NCI-H345 (cell line): Measurements from ENCODE around the gene KCNJ12.
"Not testable (repeated sequence)": the region's sequence is repeated elsewhere in the genome, so short reads cannot be mapped to it uniquely, and the experiment has no call there.

Experiments used
- DNase-seq: peaks from one replicate; lab custom pipeline; 2025; lab: John Stamatoyannopoulos, UW

KCNJ12 gene

DNA sequence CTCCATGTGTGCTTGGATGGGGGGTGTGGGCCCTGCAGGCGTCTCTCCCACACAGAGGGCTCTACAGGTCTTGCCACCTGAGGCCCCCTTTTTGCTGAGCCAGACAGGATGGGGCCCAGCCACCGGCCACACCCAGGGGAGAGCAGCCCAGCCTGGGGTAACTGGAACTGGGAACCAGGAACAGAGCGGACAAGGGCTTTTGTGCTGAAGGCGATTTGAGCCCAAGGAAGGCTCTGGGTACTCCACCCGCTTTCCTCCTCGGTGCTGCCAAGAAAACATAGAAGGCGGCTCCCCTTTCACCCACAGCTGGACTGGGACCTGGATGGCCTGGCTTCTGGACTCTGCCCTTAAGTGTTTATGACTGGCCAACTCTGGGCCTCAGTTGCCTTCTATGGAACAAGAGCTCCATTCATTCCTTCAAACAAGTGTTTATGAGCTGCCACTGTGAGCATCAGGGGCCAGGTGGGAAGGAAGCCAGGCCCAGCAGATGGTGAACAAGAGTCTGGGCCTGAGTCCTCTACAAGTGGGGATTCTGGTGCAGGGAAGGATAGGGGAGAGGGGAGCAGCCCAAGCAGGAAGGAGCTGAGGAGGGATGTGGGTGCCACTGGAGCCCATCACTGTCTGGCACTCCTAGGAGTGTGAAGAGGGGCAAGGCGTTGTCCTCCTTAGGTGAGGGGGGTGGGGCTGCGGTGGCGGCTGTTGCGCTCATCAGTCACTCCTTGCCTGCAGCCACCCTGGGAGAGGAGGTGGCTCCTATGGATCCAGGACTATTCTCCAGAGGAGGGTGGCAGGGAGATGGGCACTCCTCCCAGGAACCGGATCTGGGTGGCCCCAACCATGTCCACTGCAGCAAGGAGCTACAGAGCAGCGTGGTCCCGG is 46.4 kb downstream of the KCNJ12 start:
- not testable (repeated sequence) for DNase-seq

- not testable (repeated sequence) for DNase-seq
These were observed 47.0 kb downstream of the KCNJ12 start for GRCh38 chr17:21423190-21423493.

DNA sequence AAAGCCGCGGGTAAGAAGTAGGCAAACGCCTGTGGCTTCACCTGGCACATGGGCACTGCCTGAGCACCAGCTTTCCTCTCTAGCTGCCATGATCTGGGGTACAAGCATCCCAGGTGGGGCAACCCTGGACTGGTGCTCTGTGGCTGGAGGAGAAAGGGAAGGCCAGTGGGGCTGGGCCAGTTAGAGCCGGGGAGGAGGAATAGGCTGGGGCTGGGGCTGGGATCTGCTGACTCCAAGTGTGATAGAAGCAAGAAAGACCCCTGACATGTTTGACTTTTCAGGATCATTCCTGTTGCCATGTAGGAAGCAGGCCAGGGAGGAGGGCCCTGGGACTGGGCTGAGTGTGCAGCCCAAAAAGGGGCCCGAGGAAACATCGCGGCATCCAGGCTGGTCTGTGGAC is 48.5 kb downstream of the KCNJ12 start:
- DNase-seq = not testable (repeated sequence)

- DNase-seq = no peak
These were observed 49.2 kb downstream of the KCNJ12 start for GRCh38 chr17:21425321-21425720.

GRCh38 chr17:21425736-21426135 is 49.6 kb downstream of the KCNJ12 start:
- DNase-seq = no peak

DNA sequence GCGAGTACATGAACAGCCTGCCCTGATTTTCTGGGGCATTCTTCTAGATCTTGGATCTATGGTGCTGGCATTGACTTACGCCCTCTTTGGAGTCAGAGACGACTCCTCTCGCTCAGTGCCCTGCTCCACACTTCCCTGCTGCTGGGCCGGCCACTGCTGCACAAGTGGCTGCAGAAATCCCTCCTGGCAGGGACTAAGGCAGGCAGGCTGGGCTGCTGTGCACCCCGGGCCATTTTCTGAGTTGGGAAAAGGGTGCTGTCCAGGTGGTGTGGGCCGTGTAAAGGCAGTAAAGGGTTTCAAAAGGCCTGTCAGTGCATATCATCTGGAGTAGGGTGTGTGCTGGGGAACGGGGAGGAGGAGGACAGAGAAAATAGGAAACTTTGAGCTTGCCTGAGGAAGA is 50.1 kb downstream of the KCNJ12 start:
- not testable (repeated sequence) for DNase-seq

DNA sequence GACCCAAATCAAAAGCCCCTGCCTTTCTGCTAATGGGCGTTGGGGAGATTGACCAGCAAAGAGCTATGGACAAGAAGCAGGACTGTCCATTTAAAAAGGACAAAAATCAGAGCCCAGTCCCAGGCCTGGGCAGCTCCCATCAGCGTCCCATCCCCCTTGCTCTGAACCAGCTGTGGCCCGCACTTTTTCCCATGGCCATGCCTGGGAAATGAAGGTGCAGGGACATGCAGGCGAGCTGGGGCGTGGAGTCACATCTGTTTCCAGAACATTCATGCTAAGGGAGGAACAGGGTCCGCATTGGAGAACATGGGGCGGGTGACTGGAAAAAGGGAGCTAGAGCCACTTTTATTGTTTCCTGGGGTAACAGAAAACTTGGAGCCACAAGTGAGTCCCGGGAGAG is 50.7 kb downstream of the KCNJ12 start:
- DNase-seq = not testable (repeated sequence)

DNA sequence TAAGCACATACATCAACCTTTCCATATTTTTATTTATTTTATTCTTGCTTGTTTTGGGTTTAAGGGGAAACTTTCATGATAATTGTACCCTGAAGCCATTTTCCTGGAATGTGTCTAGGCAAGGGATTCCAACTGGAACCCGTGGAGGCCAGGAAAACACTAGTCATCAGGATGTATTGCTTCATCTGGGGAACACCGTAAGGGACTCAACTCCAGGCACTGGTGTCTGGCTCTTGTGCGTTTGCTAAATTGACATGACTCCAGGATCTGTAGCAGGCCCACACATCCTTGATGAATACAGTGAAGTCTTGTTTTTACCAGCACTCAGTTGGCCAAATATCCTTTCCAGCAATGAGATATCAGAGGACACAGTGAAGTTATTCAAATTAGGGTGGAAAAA is 51.6 kb downstream of the KCNJ12 start:
- not testable (repeated sequence) for DNase-seq

DNA sequence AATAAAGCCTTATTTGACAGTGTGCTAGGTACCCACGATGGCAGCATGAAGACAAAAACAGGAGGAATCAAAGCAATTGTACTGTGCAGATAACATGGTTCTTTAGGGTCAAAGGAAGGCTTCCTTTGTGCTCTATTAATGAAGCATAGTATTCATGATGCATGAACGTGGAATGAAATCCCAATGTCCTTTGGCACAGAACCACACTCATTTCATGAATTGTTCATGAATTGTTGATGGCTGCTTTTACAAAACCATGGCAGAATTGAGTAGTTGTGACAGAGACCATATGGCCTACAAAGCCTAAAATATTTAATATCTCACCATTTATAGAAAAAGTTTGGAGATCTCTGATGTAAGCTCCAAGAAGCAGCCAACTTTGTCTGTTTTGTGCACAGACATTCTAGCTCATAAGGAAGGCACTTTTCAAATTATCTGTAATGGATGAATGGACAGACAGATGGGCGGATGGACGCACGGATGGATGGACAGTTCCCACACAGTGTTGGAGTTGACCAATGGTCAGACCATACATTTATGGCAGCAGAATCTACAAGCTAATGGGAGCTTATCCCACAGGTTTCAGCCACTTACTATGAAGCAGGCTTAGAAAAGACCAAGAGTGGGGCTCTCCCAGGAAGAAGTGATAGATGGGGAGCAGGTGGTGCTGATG is 52.7 kb downstream of the KCNJ12 start:
- not testable (repeated sequence) for DNase-seq

DNA sequence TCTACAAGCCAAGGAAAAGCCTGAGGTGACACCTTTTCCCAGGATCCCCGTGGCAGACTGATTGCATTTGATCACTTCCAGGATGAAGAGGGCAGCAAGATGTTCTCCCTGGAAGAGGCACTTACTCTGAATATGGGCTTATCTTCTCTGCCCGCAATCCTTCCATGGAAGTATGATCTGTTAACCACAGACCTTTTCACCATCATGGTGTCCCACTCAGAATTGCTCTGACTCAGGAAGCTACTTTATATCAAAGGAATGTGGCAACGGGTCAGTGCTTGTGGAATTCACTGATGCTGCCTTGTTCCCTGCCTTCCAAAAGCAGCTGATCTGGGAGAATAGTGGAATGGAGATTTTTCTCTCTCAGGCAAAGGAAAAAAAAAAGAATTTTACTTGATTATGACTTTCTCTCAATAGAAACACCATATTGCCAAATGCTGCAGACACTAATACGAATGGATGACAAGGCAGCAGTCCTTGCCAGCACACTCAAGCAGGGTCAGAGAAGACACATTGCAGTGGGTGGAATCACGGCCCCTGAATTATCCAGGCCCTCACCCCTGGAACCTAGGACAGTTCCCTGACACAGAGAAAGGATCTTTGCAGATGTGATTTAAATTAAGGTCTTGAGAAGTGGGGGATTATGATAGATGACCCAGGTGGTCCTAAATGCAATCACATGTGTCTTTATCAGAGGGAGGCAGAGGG is 53.9 kb downstream of the KCNJ12 start:
- not testable (repeated sequence) for DNase-seq

DNA sequence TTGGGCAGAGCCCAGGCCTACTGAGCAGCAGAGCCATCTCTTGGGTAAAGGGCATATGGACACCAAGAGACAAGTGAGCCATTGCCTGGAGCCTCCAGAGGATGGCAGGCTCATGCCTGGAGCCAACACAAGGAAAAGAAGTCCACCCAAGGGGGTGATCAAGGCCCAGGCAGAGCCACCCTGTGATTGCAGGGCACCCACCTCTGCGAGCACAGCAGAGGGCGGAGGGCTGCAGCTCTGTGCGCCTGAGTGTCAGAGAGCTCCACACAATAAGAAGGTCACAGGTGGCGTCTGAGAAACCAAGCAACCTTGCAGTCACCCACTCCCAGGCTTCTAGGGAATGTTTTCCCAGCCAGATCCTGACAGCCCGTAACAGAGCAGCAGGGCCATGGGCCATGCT is 57.8 kb downstream of the KCNJ12 start:
- DNase-seq = not testable (repeated sequence)

- DNase-seq = not testable (repeated sequence)
These were observed 58.8 kb downstream of the KCNJ12 start for GRCh38 chr17:21434976-21435375.

GRCh38 chr17:21436481-21436880 is 60.3 kb downstream of the KCNJ12 start:
- DNase-seq = not testable (repeated sequence)

GRCh38 chr17:21436883-21437836 is 61.0 kb downstream of the KCNJ12 start:
- DNase-seq = not testable (repeated sequence)

GRCh38 chr17:21438316-21439014 is 62.3 kb downstream of the KCNJ12 start:
- DNase-seq = not testable (repeated sequence)

DNA sequence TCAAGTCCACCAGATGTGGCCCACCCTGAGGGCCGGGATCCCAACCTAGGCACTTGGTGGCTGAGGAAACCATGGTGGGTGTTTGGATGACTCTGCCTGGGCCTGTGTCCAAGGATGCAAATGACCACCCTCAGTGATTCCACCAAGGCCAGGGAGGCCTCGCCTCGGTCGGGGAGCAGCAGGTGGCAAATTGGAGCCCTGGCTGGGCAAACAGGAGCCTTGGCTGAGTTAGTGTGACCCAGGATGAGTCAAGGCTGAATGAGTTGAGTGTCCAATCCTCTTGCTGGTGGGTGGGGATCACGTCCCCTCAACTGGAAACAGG is 62.8 kb downstream of the KCNJ12 start:
- not testable (repeated sequence) for DNase-seq

DNA sequence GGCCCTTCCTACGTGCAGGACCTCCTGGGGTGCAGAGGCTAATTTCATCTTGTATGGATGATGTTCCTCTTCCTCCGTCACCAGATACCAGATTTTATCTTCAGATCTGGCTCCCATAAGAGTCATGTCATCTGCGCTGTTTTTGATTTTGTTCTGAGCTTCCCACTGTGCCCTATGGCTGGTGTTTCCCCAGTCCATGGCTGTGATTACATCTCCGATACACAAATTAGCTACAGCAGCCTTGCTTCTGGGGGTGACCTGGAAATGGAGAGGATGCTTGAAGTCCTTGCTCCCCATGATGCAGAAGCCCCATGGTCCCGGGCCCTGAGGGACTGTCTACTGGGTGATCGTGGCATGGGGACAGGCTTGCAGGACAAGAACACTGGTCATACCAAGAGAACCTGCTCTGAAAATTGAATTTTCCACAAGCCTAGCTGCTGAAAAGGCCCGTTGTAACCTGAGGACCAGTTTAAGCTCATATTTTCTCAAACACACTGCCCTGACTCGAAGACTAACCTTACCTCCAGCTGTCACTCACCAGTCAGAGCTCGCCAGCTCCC is 69.0 kb downstream of the KCNJ12 start:
- DNase-seq = no peak

GRCh38 chr17:21447552-21447951 is 71.4 kb downstream of the KCNJ12 start:
- DNase-seq = not testable (repeated sequence)

DNA sequence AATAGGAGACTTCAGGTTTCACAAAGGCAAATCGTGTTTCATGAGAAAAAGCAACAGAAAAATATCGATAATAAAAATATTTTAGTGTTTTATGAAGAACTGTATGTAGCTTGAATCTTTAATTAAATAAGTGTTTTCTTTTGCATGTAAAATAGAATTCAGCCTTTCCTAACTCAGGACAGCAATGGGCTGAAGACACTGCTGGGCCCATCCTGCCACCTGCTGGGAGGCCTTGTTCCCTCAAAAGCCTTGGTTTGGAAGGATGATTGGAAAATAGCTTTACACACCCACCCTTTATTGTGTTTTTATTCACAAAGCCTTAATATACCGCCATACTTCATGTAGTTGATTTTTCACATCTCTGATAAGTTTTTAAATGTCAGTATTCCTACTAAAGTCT is 73.7 kb downstream of the KCNJ12 start:
- not testable (repeated sequence) for DNase-seq

DNA sequence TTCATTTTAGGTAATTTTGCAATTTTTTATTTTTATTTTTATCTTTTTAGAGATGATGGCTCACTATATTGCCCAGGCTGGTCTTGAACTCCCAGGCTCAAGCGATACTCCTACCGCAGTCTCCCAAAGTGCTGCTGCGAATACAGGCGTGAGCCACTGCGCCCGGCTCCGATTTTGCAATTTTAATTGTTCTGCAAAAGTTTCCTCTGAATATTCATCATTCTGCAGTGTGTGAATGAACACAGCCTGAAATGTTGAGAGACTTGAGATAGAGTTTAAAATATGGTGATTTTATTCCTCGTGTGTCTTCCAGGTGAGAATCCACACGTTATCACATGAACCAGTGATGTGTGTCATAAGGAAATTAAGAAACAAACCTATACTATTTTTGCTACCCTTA is 75.8 kb downstream of the KCNJ12 start:
- no peak for DNase-seq
